H9 (cell line): ENCODE measurements around the gene RANGAP1. TPM values are rescaled to one million over a fixed set of nuclear protein-coding genes. Genes with fewer than 3 reads are reported as not detected.
"Not testable (repeated sequence)": the region's sequence is repeated elsewhere in the genome, so short reads cannot be mapped to it uniquely, and the experiment has no call there.

Source experiments
- DNase-seq: peaks from one replicate; pipeline ENCODE4 v3.0.0-alpha.2; 2017
- H2AFZ ChIP-seq: one replicate; pipeline ENCODE4 v1.6.1; 2013; ENCODE audit warnings: mild to moderate bottlenecking, low read length, control low read depth, moderate library complexity
- H2AK5ac ChIP-seq: 2 replicates; pipeline ENCODE4 v1.6.1; 2013; ENCODE audit warnings: low read length, control low read depth, mixed read lengths; ENCODE audit not compliant: insufficient read length
- H2BK120ac ChIP-seq: one replicate; pipeline ENCODE4 v1.6.1; 2013; ENCODE audit warnings: low read depth, mild to moderate bottlenecking, low read length, control low read depth, inconsistent platforms; ENCODE audit not compliant: poor library complexity, severe bottlenecking
- H2BK12ac ChIP-seq: 2 replicates; pipeline ENCODE4 v1.6.1; 2013; ENCODE audit warnings: low read length, control low read depth, mixed read lengths, low read depth; ENCODE audit not compliant: insufficient read length
- H2BK15ac ChIP-seq: 2 replicates; pipeline ENCODE4 v1.6.1; 2013; ENCODE audit warnings: low read depth, low read length, control low read depth
- H2BK20ac ChIP-seq: one replicate; pipeline ENCODE4 v1.6.1; 2013; ENCODE audit warnings: low read depth, mild to moderate bottlenecking, low read length, control low read depth, inconsistent platforms; ENCODE audit not compliant: poor library complexity, severe bottlenecking
- H2BK5ac ChIP-seq: 2 replicates; pipeline ENCODE4 v1.6.1; 2013; ENCODE audit warnings: low read length, control low read depth, mixed read lengths; ENCODE audit not compliant: insufficient read length
- H3K14ac ChIP-seq: 2 replicates; pipeline ENCODE4 v1.6.1; 2013; ENCODE audit warnings: low read length, control low read depth; ENCODE audit not compliant: insufficient read depth
- H3K18ac ChIP-seq: 2 replicates; pipeline ENCODE4 v1.6.1; 2013; ENCODE audit warnings: low read depth, mild to moderate bottlenecking, mixed read lengths, low read length, control low read depth; ENCODE audit not compliant: insufficient read length
- H3K23ac ChIP-seq: 2 replicates; pipeline ENCODE4 v1.6.1; 2013; ENCODE audit warnings: low read length, control low read depth, mixed read lengths, low read depth; ENCODE audit not compliant: insufficient read length
- H3K23me2 ChIP-seq: 2 replicates; pipeline ENCODE4 v1.6.1; 2013; ENCODE audit warnings: low read depth, mild to moderate bottlenecking, mixed read lengths, low read length, control low read depth; ENCODE audit not compliant: insufficient read length, poor library complexity, severe bottlenecking
- H3K27ac ChIP-seq: 2 replicates; pipeline ENCODE4 v1.5.1; 2013; ENCODE audit warnings: low read length, control low read depth, mixed read lengths, low read depth; ENCODE audit not compliant: insufficient read length
- H3K27me3 ChIP-seq: 2 replicates; pipeline ENCODE4 v1.6.1; 2013; ENCODE audit warnings: low read length, control low read depth, inconsistent platforms; ENCODE audit not compliant: insufficient read depth
- H3K4ac ChIP-seq: 2 replicates; pipeline ENCODE4 v1.6.1; 2013; ENCODE audit warnings: low read depth, mild to moderate bottlenecking, control low read depth, inconsistent platforms, low read length, moderate library complexity
- H3K4me1 ChIP-seq: 2 replicates; pipeline ENCODE4 v1.6.1; 2013; ENCODE audit warnings: low read length, control low read depth, inconsistent platforms; ENCODE audit not compliant: insufficient read depth
- H3K4me2 ChIP-seq: 2 replicates; pipeline ENCODE4 v1.6.1; 2013; ENCODE audit warnings: low read length, control low read depth, mixed read lengths; ENCODE audit not compliant: insufficient read length, insufficient read depth
- H3K56ac ChIP-seq: 2 replicates; pipeline ENCODE4 v1.6.1; 2013; ENCODE audit warnings: low read depth, mild to moderate bottlenecking, mixed read lengths, low read length, control low read depth; ENCODE audit not compliant: insufficient read length
- H3K79me1 ChIP-seq: 2 replicates; pipeline ENCODE4 v1.6.1; 2013; ENCODE audit warnings: low read depth, mild to moderate bottlenecking, moderate library complexity, low read length, control low read depth, inconsistent platforms; ENCODE audit not compliant: insufficient read depth, poor library complexity, severe bottlenecking
- H3K79me2 ChIP-seq: 2 replicates; pipeline ENCODE4 v1.6.1; 2013; ENCODE audit warnings: low read length, control low read depth, inconsistent platforms; ENCODE audit not compliant: insufficient read depth
- H3K9ac ChIP-seq: 2 replicates; pipeline ENCODE4 v1.6.1; 2013; ENCODE audit warnings: low read length, control low read depth, mixed read lengths; ENCODE audit not compliant: insufficient read length; ENCODE audit errors: extremely low read depth
- H3K9me3 ChIP-seq: one replicate; pipeline ENCODE4 v1.6.1; 2013; ENCODE audit warnings: low read depth, low read length, inconsistent platforms; ENCODE audit not compliant: control insufficient read depth
- H3T11ph ChIP-seq: one replicate; pipeline ENCODE4 v1.6.1; 2013; ENCODE audit warnings: mild to moderate bottlenecking, low read length, control low read depth, inconsistent platforms
- H4K20me1 ChIP-seq: one replicate; pipeline ENCODE4 v1.6.1; 2013; ENCODE audit not compliant: control insufficient read depth, insufficient read length, insufficient read depth
- H4K5ac ChIP-seq: 2 replicates; pipeline ENCODE4 v1.6.1; 2013; ENCODE audit warnings: low read depth, mild to moderate bottlenecking, mixed read lengths, low read length, control low read depth; ENCODE audit not compliant: insufficient read length
- H4K8ac ChIP-seq: replicated peaks from 2 replicates; pipeline ENCODE4 v1.6.1; 2013; ENCODE audit warnings: low read length, control low read depth, mixed read lengths, low read depth; ENCODE audit not compliant: insufficient read length
- H4K91ac ChIP-seq: 2 replicates; pipeline ENCODE4 v1.6.1; 2013; ENCODE audit warnings: low read depth, mild to moderate bottlenecking, moderate library complexity, mixed read lengths, low read length, control low read depth; ENCODE audit not compliant: insufficient read length
- H3K27ac Mint-ChIP-seq, 3 experiments: 2 replicates in 2 of 3; 3 replicates in 1 of 3; pipeline ENCODE4 v1.8.0; 2020 to 2021; ENCODE audit warnings: mixed read lengths in 3 of 3, mild to moderate bottlenecking in 1 of 3, moderate library complexity in 1 of 3
- H3K27me3 Mint-ChIP-seq: 2 replicates; pipeline ENCODE4 v1.8.0; 2021; ENCODE audit warnings: low read depth, mild to moderate bottlenecking, moderate library complexity, mixed read lengths
- H3K36me3 Mint-ChIP-seq, 3 experiments: 2 replicates in 2 of 3; 3 replicates in 1 of 3; pipeline ENCODE4 v1.8.0; 2020 to 2021; ENCODE audit warnings: low read depth in 3 of 3, mixed read lengths in 3 of 3; ENCODE audit not compliant: insufficient read depth in 1 of 3
- H3K4me1 Mint-ChIP-seq, 2 experiments: 2 replicates each; pipeline ENCODE4 v1.8.0; 2020; ENCODE audit warnings: mixed read lengths in 2 of 2
- H3K4me3 Mint-ChIP-seq, 2 experiments: 2 replicates in 1 of 2; 3 replicates in 1 of 2; pipeline ENCODE4 v1.8.0; 2020 to 2021; ENCODE audit warnings: mild to moderate bottlenecking in 2 of 2, mixed read lengths in 2 of 2, moderate library complexity in 1 of 2
- H3K9me3 Mint-ChIP-seq, 2 experiments: 2 replicates in 1 of 2; 3 replicates in 1 of 2; pipeline ENCODE4 v1.8.0; 2020; ENCODE audit warnings: mild to moderate bottlenecking in 2 of 2, mixed read lengths in 2 of 2, moderate library complexity in 1 of 2
- CTCF ChIP-seq: fragments of 200-600 bp; sonication (generic); conservative IDR thresholded peaks from 3 replicates; pipeline ENCODE4 v1.8.0; 2021; ENCODE audit warnings: antibody characterized with exemption, mild to moderate bottlenecking
- WGBS: extraction: QIAGEN DNeasy Blood & Tissue Kit; methylation state at CpG from one replicate; pipeline ENCODE4 v1.1.7; 2013; ENCODE audit warnings: missing lambda C conversion rate, low lambda C conversion rate, mixed read lengths; ENCODE audit not compliant: insufficient read length; ENCODE audit errors: extremely low coverage; 5-methylcytosine and 5-hydroxymethylcytosine counted together
- total RNA-seq: library from RNA; stranded (reverse); gene quantifications from 2 replicates; pipeline ENCODE4 v1.2.1, GENCODE V29; 2021

RANGAP1 gene
- total RNA-seq, 1 experiment from 2014 or later, result 130 TPM

DNA sequence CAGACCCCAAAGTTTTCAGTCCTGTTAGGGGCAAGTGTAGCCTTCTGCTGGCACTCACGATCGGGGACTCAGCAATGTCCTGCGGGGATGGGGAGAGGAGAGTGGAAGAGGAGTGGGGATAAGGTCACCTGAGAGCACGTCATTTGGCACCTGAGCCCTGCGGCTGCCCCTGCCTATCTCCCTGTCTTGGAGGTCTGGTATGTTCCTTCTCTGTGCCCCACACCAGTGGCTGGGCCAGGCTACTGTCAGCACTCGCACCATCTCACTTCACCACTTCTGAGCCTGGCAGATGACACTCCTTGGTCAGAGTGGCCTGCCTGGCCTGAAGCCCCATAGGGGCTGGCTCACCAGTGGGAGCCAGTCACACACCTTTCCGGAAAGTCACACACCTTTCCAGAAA is 25.1 kb downstream of the RANGAP1 start:
- H2AFZ ChIP-seq, result no peak overlapping the region
- no peak overlapping the region for H2BK120ac ChIP-seq
- no peak for TF ChIP-seq CTCF
- no CpG with 5 or more reads among the region's 7 CpGs for WGBS
- H3K4ac ChIP-seq, result no peak overlapping the region
- no peaks in the 10 kb centered on the region for H3K9me3 ChIP-seq
- no peak overlapping the region; a peak in 1 of 7 replicates for H3K27ac Mint-ChIP-seq
- H3K4me1 ChIP-seq, result no peaks in the 10 kb centered on the region
- no peak overlapping the region for H3K9ac ChIP-seq
- H2AK5ac ChIP-seq, result no peak overlapping the region
- H3K18ac ChIP-seq, result no peak overlapping the region
- DNase-seq, result no peak
- H2BK12ac ChIP-seq, result no peak overlapping the region
- no peak overlapping the region for H3K4me2 ChIP-seq
- no peak overlapping the region for H2BK20ac ChIP-seq
- no peak overlapping the region for H3K27ac ChIP-seq
- no peak overlapping the region for H3K4me3 Mint-ChIP-seq
- no peak overlapping the region for H2BK15ac ChIP-seq
- no peak overlapping the region for H3K56ac ChIP-seq
- peaks cover 67 to 99% (median 94%) of the 10 kb centered on the region in 3 experiments for H3K36me3 Mint-ChIP-seq
- H4K20me1 ChIP-seq, result no peaks in the 10 kb centered on the region
- H3K9me3 Mint-ChIP-seq, result no peaks in the 10 kb centered on the region
- H3K4me1 Mint-ChIP-seq, result peaks cover 6 to 17% of the 10 kb centered on the region in 2 experiments; a peak in 3 of 4 replicates
- H3K14ac ChIP-seq, result no peak overlapping the region
- no peak overlapping the region for H3K23ac ChIP-seq
- no peaks in the 10 kb centered on the region for H3K79me1 ChIP-seq
- H3K27me3 ChIP-seq, result no peaks in the 10 kb centered on the region
- no peaks in the 10 kb centered on the region for H3K27me3 Mint-ChIP-seq
- no peaks in the 10 kb centered on the region for H3K79me2 ChIP-seq
- no peak overlapping the region for H2BK5ac ChIP-seq
- H3T11ph ChIP-seq, result no peak overlapping the region
- no peak overlapping the region for H4K91ac ChIP-seq
- no peaks in the 10 kb centered on the region for H3K23me2 ChIP-seq
- no peak overlapping the region for H4K5ac ChIP-seq
- H4K8ac ChIP-seq, result no peak overlapping the region

DNA sequence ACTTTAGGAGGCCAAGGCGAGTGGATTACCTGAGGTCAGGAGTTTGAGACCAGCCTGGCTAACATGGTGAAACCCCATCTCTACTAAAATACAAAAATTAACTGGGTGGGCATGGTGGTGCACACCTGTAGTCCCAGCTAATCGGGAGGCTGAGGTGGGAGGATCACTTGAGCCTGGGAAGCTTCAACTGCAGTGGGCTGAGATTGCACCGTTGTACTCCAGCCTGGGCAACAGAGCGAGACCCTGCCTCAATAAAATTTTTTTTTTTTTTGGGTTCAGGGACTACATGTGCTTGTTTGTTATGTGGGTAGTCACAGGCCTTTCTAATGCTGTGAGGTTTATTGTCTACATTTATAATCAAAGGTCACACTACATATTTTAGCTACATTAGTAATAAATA is 26.2 kb downstream of the RANGAP1 start:
- not testable (repeated sequence) for H3T11ph ChIP-seq, H2AFZ ChIP-seq, H3K79me1 ChIP-seq, H3K79me2 ChIP-seq, H4K91ac ChIP-seq, H3K23me2 ChIP-seq, H4K20me1 ChIP-seq, H3K27ac Mint-ChIP-seq, H3K23ac ChIP-seq, H3K9me3 Mint-ChIP-seq, DNase-seq, H3K4me2 ChIP-seq, H4K5ac ChIP-seq, H3K9ac ChIP-seq, H3K9me3 ChIP-seq, H3K56ac ChIP-seq, H3K14ac ChIP-seq, H3K18ac ChIP-seq, H2AK5ac ChIP-seq, H3K27me3 ChIP-seq, H2BK5ac ChIP-seq, H2BK12ac ChIP-seq, H2BK20ac ChIP-seq, H3K4ac ChIP-seq, H2BK120ac ChIP-seq, H3K27ac ChIP-seq, H3K27me3 Mint-ChIP-seq, H4K8ac ChIP-seq, H3K4me3 Mint-ChIP-seq, H2BK15ac ChIP-seq, H3K4me1 ChIP-seq
- peaks cover 6 to 17% of the 10 kb centered on the region in 2 experiments; a peak in 3 of 4 replicates for H3K4me1 Mint-ChIP-seq
- WGBS, result no CpG with 5 or more reads among the region's 4 CpGs
- peaks cover 65 to 99% (median 96%) of the 10 kb centered on the region in 3 experiments for H3K36me3 Mint-ChIP-seq
